HepG2 (cell line): Measurements from ENCODE around the gene CAPZA1. TPM values are rescaled to one million over a fixed set of nuclear protein-coding genes. Genes with fewer than 3 reads are reported as not detected.

Experiments used
- KDM4B ChIP-seq: sonication (generic); formaldehyde crosslinking; IDR thresholded peaks from 2 replicates; pipeline ENCODE4 v1.4.0; 2020; ENCODE audit warnings: missing genetic modification reagents
- polyA plus RNA-seq, 8 experiments: library from polyadenylated mRNA; depleted of rRNA in 3 of 8; stranded (reverse) in 7 of 8; unstranded in 1 of 8; fragments of >200 nt; fragmentation: Illumina TruSeq in 4 of 8; extraction: Trizol in 4 of 8; gene quantifications; 2 replicates each; pipeline versions ENCODE4 v1.2.1 to v1.2.3, GENCODE V29; 2011 to 2016; ENCODE audit warnings: low read depth in 4 of 8, missing spikeins in 1 of 8, mixed read lengths in 1 of 8; ENCODE audit not compliant: insufficient read depth in 1 of 8
- total RNA-seq, 5 experiments: library from RNA; depleted of rRNA; stranded (reverse); fragments of >200 nt; fragmentation: Illumina TruSeq; extraction: Trizol; gene quantifications; 2 replicates each; pipeline ENCODE4 v1.2.3, GENCODE V29; 2016; ENCODE audit warnings: low read depth in 1 of 5
- TF ChIP-seq, protein P1 (sequence below): sonication (generic); formaldehyde crosslinking; IDR thresholded peaks from 2 replicates; pipeline ENCODE4 v1.4.0; 2020; ENCODE audit warnings: missing genetic modification reagents
- TF ChIP-seq, protein P2 (sequence below): sonication (generic); formaldehyde crosslinking; IDR thresholded peaks from 2 replicates; pipeline ENCODE4 v1.4.0; 2020; ENCODE audit warnings: mild to moderate bottlenecking, missing genetic modification reagents

CAPZA1 gene
- total and polyA plus RNA-seq, 2 of the 13 experiments (the other 11 are each of a cell fraction or from before 2014, with no cell fraction given), result 67.0 to 117 TPM

DNA sequence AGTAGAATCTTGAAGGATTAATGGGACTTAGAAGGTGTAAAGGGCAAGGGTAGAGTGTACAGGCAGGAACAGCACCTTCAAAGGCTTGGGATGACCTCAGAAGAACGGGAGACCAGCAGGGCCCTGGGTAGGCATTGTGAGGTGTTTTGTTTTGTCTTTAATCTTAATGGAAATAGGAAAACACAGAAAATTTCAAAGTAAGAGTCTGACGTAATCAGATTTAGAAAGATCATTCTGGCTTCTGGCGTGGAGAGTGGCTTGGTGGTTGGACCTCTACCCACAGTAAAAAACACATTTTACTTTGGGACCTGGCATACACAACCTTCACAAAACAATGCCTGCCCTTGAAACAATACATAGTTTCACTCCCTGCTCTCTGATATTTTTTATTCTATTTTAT is 59.0 kb downstream of the CAPZA1 start (continued):
- TF ChIP-seq, protein P1, sequence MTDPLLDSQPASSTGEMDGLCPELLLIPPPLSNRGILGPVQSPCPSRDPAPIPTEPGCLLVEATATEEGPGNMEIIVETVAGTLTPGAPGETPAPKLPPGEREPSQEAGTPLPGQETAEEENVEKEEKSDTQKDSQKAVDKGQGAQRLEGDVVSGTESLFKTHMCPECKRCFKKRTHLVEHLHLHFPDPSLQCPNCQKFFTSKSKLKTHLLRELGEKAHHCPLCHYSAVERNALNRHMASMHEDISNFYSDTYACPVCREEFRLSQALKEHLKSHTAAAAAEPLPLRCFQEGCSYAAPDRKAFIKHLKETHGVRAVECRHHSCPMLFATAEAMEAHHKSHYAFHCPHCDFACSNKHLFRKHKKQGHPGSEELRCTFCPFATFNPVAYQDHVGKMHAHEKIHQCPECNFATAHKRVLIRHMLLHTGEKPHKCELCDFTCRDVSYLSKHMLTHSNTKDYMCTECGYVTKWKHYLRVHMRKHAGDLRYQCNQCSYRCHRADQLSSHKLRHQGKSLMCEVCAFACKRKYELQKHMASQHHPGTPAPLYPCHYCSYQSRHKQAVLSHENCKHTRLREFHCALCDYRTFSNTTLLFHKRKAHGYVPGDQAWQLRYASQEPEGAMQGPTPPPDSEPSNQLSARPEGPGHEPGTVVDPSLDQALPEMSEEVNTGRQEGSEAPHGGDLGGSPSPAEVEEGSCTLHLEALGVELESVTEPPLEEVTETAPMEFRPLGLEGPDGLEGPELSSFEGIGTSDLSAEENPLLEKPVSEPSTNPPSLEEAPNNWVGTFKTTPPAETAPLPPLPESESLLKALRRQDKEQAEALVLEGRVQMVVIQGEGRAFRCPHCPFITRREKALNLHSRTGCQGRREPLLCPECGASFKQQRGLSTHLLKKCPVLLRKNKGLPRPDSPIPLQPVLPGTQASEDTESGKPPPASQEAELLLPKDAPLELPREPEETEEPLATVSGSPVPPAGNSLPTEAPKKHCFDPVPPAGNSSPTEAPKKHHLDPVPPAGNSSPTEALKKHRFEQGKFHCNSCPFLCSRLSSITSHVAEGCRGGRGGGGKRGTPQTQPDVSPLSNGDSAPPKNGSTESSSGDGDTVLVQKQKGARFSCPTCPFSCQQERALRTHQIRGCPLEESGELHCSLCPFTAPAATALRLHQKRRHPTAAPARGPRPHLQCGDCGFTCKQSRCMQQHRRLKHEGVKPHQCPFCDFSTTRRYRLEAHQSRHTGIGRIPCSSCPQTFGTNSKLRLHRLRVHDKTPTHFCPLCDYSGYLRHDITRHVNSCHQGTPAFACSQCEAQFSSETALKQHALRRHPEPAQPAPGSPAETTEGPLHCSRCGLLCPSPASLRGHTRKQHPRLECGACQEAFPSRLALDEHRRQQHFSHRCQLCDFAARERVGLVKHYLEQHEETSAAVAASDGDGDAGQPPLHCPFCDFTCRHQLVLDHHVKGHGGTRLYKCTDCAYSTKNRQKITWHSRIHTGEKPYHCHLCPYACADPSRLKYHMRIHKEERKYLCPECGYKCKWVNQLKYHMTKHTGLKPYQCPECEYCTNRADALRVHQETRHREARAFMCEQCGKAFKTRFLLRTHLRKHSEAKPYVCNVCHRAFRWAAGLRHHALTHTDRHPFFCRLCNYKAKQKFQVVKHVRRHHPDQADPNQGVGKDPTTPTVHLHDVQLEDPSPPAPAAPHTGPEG (CRISPR knock-in tag), result no peak
- no peak for TF ChIP-seq KDM4B (CRISPR knock-in tag)
- TF ChIP-seq, protein P2, sequence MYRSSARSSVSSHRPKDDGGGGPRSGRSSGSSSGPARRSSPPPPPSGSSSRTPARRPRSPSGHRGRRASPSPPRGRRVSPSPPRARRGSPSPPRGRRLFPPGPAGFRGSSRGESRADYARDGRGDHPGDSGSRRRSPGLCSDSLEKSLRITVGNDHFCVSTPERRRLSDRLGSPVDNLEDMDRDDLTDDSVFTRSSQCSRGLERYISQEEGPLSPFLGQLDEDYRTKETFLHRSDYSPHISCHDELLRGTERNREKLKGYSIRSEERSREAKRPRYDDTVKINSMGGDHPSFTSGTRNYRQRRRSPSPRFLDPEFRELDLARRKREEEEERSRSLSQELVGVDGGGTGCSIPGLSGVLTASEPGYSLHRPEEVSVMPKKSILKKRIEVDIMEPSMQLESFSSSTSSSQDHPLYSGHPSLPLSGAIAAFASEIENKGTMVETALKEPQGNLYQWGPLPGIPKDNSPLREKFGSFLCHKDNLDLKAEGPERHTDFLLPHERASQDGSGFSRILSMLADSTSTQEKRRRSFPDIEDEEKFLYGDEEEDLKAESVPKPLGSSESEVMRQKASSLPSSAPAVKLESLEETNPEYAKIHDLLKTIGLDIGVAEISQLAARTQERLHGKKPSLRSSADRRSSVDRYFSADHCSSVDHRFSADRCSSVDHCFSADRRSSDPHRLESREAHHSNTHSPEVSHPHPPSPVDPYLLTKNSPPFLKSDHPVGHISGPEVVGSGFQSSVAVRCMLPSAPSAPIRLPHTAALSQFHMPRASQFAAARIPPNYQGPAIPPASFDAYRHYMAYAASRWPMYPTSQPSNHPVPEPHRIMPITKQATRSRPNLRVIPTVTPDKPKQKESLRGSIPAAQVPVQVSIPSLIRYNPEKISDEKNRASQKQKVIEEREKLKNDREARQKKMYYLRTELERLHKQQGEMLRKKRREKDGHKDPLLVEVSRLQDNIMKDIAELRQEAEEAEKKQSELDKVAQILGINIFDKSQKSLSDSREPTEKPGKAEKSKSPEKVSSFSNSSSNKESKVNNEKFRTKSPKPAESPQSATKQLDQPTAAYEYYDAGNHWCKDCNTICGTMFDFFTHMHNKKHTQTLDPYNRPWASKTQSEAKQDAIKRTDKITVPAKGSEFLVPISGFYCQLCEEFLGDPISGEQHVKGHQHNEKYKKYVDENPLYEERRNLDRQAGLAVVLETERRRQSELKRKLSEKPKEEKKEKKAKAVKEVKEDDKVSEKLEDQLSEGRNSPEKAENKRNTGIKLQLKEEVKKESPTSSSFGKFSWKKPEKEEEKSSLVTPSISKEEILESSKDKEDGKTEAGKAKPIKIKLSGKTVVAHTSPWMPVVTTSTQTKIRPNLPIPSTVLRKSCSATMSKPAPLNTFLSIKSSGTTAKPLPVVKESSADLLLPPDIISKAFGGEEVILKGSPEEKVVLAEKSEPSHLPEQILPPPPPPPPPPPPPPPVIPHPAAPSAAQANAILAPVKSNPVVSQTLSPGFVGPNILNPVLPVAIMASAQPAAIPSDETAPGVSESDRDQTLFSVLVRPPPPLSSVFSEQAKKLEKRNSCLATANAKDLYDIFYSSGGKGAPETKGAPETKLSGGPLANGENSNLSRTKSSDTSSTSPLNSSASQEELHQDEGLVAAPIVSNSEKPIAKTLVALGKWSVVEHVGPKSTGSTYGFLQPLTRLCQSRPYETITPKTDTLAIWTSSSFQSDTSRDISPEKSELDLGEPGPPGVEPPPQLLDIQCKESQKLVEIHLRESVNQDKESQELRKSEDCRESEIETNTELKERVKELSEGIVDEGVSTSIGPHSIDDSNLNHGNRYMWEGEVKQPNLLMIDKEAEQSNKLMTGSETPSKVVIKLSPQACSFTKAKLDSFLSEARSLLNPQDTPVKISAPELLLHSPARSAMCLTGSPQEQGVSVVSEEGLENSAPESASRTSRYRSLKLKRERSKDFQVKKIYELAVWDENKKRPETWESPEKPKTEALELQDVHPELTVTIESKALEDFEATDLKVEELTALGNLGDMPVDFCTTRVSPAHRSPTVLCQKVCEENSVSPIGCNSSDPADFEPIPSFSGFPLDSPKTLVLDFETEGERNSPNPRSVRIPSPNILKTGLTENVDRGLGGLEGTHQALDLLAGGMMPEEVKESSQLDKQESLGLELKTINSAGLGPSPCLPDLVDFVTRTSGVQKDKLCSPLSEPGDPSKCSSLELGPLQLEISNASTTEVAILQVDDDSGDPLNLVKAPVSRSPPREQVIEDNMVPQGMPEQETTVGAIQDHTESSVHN (CRISPR knock-in tag), result no peak
